ENCODE measurements around the gene GSTO1.

- TF ChIP-seq CTCF (IDR thresholded peaks at IDR 0.05; ENCODE audit: low read depth, low read length): no peak
- no peak for TF ChIP-seq EZH2phosphoT487 (IDR thresholded peaks at IDR 0.05; ENCODE audit: low read depth)
Measured at GRCh38 chr10:104306897-104307296, 52.2 kb downstream of the GSTO1 start.

All from OCI-LY3 (cell line).